ENCODE data around the gene SASH1.

- TF ChIP-seq CTCF (IDR thresholded peaks at IDR 0.05) (no peak), POLR2A (IDR thresholded peaks at IDR 0.05) (no peak)
Observed at GRCh38 chr6:148451690-148452089, 109.1 kb downstream of the SASH1 start.

All from esophagus squamous epithelium (tissue), 4 donors.